Stimulated activated CD4-positive, alpha-beta T cell treated with anti-CD3 and anti-CD28 coated beads, TNF-alpha, amount 100 ng/mL, for 24 hours (primary cell): Measurements from ENCODE around the gene HSPA1A.
A peak's percentile ranks its signal among the peaks of the same experiment; 100 is the strongest.

Source experiments
- DNase-seq, 3 experiments: peaks; one replicate each; pipeline ENCODE4 v3.0.0-alpha.2; 2020; ENCODE audit warnings: low read depth in 3 of 3

HSPA1A gene

DNA sequence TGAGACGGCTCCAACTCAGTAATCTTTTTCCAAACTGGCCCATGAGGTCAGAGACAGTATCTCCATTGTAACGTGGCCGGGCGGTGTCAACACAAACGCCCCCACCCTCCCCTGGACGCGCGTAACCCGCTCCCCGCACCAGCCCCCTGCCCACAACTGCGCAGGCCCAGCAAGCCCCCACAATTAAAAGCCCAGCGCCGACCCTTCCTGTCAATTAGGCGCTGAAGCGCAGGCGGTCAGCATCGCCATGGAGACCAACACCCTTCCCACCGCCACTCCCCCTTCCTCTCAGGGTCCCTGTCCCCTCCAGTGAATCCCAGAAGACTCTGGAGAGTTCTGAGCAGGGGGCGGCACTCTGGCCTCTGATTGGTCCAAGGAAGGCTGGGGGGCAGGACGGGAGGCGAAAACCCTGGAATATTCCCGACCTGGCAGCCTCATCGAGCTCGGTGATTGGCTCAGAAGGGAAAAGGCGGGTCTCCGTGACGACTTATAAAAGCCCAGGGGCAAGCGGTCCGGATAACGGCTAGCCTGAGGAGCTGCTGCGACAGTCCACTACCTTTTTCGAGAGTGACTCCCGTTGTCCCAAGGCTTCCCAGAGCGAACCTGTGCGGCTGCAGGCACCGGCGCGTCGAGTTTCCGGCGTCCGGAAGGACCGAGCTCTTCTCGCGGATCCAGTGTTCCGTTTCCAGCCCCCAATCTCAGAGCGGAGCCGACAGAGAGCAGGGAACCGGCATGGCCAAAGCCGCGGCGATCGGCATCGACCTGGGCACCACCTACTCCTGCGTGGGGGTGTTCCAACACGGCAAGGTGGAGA is at the start of gene HSPA1A, which contains the start of gene HSPA1L:
Gene HSPA1A, plus strand, starts transcription at position 519 of the 814 bp plus-strand sequence. Its CDS starts 214 bp downstream, at position 733.
Gene HSPA1L, minus strand, starts transcription at position 259 of the 814 bp plus-strand sequence. CDS start 3,311 bp downstream, outside the sequence.
- peak; percentile 41 to 69 (median 43) for DNase-seq

DNA sequence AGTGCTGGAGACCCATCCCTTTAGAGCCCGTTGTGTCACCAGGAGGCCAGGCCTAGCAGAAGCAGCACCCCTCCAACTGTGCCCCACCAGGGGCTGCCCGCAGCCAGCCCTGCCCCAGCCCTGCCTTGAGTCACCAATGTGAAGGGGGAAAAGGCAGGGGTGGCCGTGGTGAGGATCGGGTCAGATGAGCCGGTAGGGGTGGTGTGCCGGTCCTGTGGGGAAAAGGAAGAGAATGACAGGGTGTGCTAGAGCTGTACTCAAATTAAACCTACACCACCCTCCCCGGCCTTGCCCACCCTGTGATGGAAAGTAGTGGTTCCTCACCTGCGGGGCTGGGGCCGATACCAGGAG is 49.8 kb upstream of the HSPA1A start:
- DNase-seq, result no peak

DNA sequence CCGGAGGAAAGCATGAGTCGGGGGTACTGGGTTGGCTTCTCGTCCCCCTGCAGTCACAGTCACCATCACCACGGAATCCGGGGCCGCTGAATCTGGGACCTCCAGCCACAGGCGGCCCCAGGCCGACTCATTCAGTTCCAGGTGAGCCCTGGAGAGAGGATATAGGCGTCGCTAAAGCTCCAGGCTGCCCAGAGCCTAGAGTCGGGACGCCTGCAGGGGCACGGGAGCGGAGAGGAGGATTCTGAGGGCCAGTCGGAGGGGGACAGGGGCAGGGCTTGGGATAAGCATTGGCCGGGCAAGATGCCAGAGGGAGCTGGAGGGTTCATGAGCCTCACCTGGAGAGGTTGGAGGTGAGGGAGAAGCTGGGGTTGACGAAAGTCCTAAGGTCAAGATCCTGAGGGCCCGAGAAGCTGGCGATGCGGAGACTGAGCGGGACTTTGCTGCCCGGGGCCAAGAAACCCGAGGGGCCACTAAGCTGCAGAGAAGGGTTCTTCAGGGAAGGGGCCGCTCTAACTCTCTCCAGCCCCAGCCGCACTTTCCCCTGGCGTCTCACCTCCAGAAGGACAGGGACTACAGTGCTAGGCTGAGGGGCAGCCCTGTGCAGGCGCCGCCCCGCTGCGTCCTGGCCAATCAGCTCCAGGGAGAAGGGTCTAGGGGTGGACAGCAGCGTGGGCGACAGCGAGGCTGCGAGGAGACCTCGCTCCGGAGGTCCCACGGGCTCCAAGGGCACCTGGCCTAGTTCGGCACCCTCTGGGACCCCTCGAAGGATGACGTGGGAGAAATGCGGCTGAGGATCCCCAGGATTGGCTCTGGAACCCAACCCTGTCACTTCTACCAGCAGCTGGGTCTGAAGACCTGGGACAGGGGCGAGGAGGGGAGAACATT is 49.2 kb upstream of the HSPA1A start:
- no peak for DNase-seq

DNA sequence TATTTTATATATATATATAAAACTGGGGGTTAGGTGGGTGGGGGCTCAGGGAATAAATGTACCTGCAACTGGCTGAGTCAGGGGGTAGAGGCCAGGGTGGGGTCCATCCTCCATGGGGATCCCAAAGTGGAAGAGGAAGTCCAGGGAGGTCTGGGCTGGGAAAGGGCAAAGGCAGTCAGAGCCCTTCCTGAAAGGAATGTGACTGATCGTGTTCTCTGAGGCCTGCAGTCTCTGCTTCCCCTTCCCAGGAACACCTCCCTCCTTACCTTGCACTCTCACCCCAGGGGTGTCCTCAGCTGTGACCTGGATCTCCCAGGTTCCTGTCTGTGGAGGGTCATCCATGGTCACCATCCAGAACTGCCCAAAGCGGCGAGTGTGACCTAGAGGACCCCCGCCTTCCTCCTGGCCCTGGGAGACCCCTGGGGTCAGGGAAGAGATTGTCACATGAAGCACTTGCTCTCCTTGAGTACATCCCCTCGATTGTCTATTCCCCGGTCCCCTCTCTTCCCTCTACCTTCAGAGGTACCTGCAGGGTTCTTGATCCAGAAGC is 48.2 kb upstream of the HSPA1A start:
- DNase-seq, result no peak

DNA sequence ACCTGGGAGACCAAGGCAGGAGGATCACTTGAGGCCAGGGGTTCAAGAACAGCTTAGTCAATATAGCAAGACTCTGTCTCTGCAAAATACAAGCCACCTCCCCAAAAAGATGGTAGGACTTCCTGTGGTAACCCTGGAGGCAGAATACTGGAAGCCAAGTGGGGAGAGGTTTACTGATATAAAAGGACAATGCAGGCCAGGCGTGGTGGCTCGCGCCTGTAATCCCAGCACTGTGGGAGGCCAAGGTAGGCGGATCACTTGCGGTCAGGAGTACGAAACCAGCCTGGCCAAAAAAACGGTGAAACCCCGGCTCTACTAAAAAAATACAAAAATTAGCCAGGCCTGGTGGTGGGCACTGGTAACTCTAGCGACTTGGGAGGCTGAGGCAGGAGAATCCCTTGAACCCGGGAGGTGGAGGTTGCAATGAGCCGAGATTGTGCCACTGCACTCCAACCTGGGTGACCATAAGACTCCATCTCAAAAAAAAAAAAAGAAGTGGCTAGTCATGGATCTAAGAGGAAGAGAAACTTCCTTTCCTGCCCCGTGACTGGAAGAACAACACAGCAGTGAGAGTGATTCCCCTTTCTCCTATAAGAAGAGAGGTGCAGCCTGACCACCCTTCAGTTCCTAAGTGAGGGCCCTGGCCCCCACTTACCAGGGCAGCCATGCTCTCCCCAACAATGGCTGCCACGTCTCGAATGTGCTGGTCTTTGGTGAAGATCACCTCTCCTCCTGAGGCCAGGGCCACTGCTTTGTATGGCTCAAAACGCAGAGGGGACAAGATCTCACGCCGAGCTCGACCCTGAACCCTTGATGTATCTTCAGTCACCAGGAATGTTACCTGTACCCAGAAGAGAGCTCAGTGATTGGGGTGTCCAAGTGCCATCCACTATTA is 46.7 kb upstream of the HSPA1A start:
- DNase-seq, result no peak

DNA sequence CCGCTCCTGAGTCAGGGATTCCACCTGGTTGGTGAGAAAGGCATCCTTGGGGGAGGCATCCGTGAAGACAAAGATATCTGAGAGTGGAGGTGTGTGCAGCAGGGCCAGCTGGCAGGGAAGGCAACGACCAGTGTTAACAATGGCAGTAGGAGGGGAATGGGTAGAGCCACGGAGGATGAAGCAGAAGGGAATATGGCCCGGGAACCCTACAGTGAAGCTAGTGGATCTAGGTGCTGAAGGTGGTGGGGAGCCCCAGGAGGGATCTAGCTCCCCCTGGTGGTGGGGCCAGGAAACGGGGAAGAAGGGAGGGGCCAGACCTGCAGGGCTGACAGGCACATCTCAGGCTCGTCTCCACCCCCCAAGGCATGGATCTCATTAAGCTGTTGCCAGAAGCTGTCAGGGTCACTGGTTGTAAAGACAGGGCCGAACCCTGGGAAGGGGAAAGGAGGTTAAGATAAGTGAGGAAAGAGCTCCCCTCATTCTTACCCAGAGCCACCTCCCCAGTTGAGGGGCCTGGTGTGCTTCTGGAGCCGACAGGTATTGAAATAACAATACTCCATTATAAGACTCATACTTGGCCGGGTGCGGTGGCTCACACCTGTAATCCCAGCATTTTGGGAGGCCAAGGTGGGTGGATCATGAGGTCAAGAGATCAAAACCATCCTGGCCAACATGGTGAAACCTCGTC is 45.5 kb upstream of the HSPA1A start:
- peak; percentile 61 to 80 (median 74) for DNase-seq

DNA sequence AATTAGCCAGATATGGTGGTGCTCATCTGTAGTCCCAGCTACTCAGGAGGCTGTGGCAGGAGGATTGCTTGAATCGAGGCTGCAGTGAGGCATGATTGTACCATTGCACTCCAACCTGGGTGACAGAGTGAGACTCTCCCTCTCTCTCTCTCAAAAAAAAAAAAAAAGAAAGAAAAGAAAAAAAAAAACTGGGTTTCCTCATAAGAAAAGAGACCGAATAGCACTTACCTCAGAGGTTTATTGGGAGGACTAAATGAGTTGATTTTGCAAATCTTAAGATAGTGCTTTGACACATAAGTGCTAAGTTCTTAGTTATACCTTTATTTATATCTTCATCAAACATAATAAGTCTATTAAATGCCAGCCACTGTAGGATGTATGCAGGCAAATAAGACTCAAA is 44.5 kb upstream of the HSPA1A start:
- no peak for DNase-seq

DNA sequence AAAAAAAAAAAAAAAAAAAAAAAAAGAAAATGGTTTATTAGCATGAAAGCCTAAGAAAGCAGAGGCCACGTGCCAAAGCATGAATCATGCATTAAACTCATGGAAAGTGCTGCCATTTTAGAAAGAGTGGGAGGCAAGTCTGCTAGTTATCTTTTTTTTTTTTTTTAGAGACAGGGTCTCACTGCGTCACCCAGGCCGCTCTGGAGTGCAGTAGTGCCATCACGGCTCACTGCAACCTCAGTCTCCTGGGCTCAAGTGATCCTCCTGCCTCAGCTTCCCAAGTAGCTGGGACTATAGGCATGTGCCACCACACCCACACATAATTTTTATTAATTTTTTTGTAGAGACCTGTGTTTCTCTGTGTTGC is 43.4 kb upstream of the HSPA1A start:
- no peak for DNase-seq

DNA sequence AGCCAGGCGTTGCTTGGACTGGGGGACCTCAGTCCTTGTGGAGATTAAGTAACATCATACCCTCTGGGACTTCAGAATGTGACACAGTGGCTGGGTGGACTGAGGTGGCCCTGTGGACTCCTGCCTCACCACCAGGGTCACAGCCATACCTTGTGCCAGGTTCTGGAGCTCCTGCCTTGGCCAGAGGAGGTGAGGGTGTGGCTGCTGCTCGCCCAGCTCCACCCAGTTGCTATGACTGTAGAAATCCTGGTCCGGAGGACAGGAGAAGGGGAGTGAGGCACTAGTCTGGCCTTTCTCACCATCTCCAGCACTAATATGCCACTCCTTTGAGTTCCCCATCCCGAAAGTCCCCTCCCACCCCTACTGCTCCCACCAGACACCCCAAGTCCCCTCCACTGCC is 40.2 kb upstream of the HSPA1A start:
- DNase-seq, result no peak

DNA sequence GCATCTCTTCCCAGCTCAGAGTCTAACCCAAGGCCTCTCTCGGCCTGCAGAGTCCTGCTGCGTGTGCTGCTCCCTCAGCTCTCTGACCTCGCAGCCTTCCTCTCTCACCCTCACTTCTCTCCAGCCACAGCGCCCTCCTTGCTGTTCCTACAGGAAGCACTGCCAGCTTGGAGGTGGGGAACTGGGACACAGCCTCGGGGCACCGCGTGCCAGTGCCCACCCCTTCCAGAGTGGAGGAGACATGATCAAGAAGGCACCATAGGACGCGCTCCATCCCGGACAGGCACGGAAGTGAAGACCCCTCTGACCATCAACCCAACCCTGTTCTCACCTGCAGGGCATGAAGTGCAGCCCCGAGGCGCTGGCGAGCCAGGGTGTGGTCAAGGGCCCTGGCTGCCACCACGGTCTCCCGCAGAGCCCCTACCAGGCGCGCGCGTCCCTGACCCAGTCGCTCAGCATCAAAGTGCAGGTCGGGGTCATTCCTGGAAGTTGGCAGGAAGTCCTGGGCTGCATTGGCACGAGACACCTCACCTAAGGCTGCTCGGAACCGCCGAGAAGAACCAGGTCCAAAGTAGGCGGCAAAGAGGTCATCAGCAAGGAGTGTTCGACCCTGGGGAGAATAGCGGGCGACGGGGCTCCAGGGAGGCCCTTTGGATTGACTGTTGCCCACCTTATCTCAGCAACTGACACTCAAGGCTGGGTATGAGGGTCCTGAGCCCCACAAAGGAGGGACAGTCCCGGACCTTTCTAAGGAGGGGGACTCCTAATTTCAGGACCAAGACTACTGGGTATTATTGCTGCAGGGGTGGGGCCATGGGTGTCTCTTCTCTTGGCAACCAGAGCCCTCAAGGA is 39.5 kb upstream of the HSPA1A start:
- no peak for DNase-seq

DNA sequence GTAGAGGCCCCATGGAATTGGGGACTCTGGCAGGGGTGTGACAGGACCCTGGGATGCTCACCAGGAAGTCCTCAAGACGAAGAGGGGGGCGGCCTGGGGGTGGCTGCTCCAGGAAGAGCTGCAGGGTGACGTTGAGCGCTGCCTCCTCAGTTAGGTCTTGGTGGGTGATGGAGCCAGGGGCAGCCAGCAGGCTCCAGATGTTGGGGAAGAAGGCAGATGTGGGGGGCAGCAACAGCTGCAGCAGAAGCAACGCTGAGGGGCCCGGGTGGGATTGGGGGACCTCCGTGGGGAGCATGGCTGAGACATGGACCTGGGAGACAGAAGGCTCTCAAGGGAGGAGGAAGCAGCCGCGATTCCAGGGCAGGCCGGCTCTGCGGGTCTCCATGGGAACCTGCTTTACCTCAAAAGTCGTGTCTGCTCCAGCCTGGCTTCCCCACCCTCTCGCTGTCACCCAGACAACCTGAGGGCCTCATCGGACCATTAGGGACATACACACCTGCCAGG is 38.8 kb upstream of the HSPA1A start:
- no peak for DNase-seq

DNA sequence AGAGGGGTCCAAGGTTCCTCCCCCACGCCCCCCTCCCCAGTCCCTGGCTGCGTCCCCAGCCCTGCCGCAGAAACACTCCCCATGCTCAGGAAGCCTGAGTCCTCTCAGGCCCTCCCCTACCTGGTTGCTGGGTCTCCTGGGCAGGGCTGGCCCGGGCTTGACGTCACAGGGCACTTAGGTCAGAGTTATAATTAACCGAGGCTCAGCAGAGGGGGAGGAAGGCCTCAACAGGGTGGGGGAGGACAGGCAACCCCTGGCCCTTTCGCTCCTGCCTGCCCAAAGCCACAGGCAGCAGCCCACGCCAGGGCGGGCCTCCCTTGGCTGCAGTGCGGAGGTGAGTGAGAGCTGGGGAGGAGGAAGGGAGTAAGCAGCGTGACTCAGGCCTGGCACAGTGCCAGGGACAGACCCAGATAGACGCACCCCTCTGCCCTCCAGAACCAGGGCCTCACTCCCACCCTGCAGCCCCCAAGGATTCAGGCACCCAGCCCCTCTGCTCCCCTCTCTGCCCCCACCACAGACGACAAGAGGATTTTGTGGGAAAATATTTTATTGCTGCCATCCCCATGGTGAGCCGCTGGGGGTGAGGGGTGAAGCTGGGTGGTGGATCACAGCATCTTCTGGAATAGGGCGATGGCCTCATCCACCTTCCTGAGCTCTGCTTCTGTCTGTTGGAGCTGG is 38.2 kb upstream of the HSPA1A start, which contains the start of gene VWA7:
Gene VWA7, minus strand, starts transcription at position 340 of the 678 bp plus-strand sequence. CDS start 549 bp downstream, outside the sequence.
- DNase-seq, result peak; percentile 44 to 82 (median 57)

DNA sequence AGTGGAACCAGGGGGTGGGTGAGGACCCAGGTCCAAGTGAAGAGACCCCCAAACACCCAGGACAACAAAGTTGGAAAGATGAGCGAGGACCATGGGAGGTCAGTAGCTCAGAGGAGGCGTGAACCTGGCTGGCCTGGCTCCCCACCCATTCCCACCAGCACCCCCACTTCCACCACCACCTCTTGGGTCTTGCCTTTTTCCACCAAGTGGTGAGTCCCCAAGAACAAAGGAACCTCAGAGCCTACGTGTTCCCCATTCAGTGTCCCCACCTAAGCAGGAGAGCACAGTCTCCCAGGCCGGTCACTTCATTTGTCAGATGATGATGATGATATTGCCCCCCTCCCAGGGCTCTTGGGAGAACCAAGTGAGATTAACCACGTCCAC is 37.7 kb upstream of the HSPA1A start:
- DNase-seq, result no peak

DNA sequence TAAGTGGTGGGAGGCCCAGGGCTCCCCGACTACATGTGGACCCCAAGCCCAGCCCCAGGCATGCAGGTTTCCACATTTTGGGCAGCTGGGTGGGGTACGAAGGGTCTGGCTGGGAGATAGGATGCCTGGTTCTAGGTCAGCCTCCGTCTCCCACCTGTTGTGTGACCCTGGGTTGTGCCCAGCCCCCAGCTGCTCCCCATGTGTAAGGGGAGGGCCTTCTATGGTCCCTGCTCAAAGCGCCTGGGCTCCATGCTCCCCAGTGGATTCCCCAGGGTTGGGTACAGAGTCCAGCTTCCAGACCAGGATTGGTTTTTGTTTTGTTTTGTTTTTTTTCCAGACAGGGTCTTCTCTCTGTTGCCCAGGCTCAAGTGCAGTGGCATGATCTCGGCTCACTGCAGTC is 37.1 kb upstream of the HSPA1A start:
- DNase-seq, result no peak

DNA sequence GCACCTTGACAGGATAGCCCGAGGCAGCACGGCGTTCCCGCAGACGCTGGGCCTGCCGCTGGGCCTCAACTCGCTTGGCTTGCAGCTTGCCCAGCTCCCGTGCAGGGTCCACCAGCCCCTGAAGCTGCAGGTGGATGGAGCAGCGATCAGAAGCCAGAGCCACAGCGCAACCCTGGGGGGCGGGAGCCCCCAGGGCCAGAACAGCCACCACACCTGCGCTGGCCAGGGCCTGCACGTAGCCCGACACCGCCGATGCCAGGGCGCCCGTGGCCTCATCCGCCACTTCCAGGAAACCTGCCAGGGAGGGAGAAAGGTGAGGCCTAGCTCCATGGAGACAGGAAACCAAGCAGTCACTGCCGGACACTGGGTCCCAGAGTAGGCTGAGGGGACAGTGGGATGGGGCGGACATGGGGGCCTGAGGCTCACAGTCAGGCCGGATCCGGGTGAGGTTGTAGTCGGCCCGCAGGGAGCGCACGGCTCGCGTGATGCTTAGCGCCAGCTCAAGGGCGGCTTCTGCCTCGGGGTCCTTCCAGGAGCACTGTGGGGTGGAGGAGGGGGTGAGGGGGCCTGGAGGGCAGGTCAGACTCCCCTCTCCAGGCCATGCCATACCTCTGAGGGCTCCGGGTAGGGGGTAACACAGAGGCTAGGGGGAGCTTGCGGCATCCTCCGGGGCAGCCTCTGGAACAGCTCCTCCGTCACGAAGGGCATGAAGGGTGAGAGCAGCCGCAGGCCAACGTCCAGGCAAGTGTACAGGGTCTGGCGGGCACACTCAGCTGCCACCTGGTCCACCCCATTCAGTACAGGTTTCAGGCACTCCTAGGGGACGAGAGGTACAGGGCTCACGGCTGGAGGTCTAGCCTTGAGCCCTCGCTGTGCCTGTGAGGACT is 36.1 kb upstream of the HSPA1A start:
- DNase-seq, result no peak

DNA sequence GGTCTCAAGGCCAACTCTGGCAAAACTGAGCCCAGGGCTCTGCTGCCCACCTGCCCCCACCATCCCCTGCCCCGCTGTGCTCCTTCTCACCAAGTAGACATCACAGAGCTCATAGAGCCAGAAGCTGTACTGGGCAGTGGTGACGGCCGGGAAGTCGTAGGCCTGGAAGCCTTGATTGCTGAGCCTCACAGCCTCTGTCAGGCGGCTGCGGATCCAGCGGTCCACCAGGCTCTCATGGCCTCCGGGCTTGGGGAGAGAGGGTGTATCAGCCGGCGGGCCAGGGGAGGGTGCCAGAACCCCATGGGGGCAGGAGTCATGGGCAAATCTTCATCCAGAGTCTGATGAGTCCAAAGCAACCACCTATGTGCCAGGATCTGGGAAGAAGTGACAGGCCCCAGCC is 35.4 kb upstream of the HSPA1A start:
- no peak for DNase-seq

DNA sequence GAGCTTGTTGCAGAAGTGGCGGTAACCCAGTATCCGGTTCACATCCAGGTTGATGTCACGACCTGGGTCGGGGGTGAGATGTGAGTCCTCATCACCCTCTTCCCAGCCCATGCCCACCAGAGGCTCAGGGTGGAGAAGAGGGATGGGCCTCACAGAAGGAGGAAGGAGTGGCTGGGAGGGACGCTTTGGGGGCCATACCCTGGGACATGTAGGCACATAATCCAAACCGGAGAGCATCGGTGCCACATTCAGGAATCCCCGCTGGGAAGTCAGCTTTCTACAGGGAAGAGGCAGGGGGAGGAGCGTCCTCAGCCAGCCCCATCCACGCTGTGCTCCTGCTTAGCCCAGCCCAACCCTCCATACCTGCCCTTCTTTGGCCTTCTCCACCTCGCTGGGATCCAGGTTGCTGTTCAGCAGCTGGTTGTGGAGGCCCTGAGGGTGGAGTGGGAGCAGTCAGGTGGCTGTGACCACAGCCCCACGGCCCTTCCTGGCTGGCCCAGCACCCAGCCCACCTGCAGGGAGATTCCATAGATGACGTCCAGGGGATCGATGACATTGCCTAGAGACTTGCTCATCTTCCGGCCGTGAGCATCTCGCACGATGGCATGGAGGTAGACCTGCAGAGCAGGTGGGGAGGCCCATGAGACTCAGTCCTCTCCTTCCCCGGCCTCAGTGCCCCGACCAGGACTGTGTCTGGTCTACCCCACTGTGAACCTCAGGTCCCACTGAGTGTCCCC is 34.7 kb upstream of the HSPA1A start:
- no peak for DNase-seq
